ENCODE measurements around the gene ZNRF3. TPM values are rescaled to one million over a fixed set of nuclear protein-coding genes. Genes with fewer than 3 reads are reported as not detected.

The ZNRF3 gene
- polyA plus RNA-seq, 1 experiment = 1.4 TPM

- CTCF ChIA-PET = interaction anchor here (0.5 to 0.6 kb wide), 2 partner anchors 26 to 109 kb away, joined by 5 read pairs; no protein-coding TSS in a partner anchor
- H3K4me3 ChIP-seq (ENCODE audit: low read depth, low read length) = no peak overlapping the region
- no peaks in the 10 kb centered on the region for H3K27me3 ChIP-seq (ENCODE audit: control insufficient read depth, insufficient read depth, low read length)
- TF ChIP-seq, protein P1, sequence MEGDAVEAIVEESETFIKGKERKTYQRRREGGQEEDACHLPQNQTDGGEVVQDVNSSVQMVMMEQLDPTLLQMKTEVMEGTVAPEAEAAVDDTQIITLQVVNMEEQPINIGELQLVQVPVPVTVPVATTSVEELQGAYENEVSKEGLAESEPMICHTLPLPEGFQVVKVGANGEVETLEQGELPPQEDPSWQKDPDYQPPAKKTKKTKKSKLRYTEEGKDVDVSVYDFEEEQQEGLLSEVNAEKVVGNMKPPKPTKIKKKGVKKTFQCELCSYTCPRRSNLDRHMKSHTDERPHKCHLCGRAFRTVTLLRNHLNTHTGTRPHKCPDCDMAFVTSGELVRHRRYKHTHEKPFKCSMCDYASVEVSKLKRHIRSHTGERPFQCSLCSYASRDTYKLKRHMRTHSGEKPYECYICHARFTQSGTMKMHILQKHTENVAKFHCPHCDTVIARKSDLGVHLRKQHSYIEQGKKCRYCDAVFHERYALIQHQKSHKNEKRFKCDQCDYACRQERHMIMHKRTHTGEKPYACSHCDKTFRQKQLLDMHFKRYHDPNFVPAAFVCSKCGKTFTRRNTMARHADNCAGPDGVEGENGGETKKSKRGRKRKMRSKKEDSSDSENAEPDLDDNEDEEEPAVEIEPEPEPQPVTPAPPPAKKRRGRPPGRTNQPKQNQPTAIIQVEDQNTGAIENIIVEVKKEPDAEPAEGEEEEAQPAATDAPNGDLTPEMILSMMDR (IDR thresholded peaks at IDR 0.05; ENCODE audit: low read depth, low read length) = no peak
- no peak for DNase-seq (ENCODE audit: low read depth, low spot score)
- POLR2A ChIA-PET = no interaction called here
- H3K9me3 ChIP-seq (ENCODE audit: control insufficient read depth, insufficient read depth, low read length) = no peaks in the 10 kb centered on the region
- no peak overlapping the region for H3K27ac ChIP-seq (ENCODE audit: low read depth, low read length)
Measured at GRCh38 chr22:29014293-29014692, 130.9 kb downstream of the ZNRF3 start.

GRCh38 chr22:29014773-29015172 is 131.4 kb downstream of the ZNRF3 start:
- ChIA-PET POLR2A (no interaction called here), CTCF (interaction anchor here (0.5 to 0.6 kb wide), 2 partner anchors 26 to 110 kb away, joined by 5 read pairs; no protein-coding TSS in a partner anchor)
- no peaks in the 10 kb centered on the region for H3K27me3 ChIP-seq (ENCODE audit: control insufficient read depth, insufficient read depth, low read length)
- no peak overlapping the region for H3K4me3 ChIP-seq (ENCODE audit: low read depth, low read length)
- no peaks in the 10 kb centered on the region for H3K9me3 ChIP-seq (ENCODE audit: control insufficient read depth, insufficient read depth, low read length)
- DNase-seq (ENCODE audit: low read depth, low spot score) = no peak
- TF ChIP-seq, protein P1 (IDR thresholded peaks at IDR 0.05; ENCODE audit: low read depth, low read length) = no peak
- H3K27ac ChIP-seq (ENCODE audit: low read depth, low read length) = no peak overlapping the region

- Histone ChIP-seq H3K9me3 (ENCODE audit: control insufficient read depth, insufficient read depth, low read length) (no peaks in the 10 kb centered on the region), H3K27me3 (ENCODE audit: control insufficient read depth, insufficient read depth, low read length) (no peaks in the 10 kb centered on the region), H3K27ac (ENCODE audit: low read depth, low read length) (no peak overlapping the region), H3K4me3 (ENCODE audit: low read depth, low read length) (no peak overlapping the region)
- no peak for DNase-seq (ENCODE audit: low read depth, low spot score)
- CTCF ChIA-PET = no interaction called here
- POLR2A ChIA-PET = no interaction called here
- TF ChIP-seq, protein P1 (IDR thresholded peaks at IDR 0.05; ENCODE audit: low read depth, low read length) = no peak
Measured at GRCh38 chr22:29016067-29016938, 132.9 kb downstream of the ZNRF3 start.

DNA sequence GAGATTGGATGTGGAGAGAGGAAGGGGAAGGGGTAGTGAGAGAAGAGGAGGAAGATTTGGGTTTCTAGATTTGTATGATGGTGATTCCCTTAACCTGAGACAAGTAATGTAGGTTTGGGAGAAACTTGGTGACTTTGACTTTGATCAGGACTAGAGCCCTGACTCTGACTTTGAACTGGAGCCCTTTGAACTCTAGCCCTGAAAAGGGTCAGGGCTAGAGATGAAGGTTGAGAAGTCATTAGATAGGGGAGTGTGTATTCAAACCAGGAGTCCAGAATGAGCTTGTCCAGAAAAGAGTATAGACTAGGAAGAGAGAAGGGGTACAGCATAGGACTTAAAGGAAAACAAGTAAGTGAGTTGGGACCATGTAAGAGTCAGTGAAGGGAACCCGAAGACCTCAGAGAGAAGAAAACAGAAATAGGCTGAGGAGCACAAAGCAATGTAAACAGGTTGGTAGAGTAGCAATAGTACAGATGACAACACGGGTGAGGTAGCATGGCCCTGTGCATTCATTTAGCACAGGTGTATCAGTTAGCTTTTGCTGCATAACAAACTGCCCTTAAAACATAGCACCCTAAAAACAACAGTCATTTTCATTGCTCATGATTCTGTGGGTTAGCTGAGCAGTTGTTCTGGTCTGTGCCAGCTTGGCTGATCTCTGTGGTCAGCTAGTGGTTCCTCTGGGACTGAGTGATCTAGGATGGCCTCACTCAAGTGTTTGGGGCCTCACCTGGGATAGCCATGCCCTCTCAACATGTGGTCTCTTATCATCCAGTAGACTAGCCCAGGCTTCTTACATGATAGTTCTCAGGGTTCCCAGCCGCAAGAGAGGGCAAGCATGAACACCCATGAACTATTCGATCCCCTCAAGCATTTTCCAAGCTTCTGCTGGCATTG is 135.2 kb downstream of the ZNRF3 start:
- Histone ChIP-seq H3K9me3 (ENCODE audit: control insufficient read depth, insufficient read depth, low read length) (no peaks in the 10 kb centered on the region), H3K4me3 (ENCODE audit: low read depth, low read length) (no peak overlapping the region), H3K27me3 (ENCODE audit: control insufficient read depth, insufficient read depth, low read length) (no peaks in the 10 kb centered on the region), H3K27ac (ENCODE audit: low read depth, low read length) (no peak overlapping the region)
- TF ChIP-seq, protein P1 (IDR thresholded peaks at IDR 0.05; ENCODE audit: low read depth, low read length) = no peak
- DNase-seq (ENCODE audit: low read depth, low spot score) = no peak
- POLR2A ChIA-PET = no interaction called here
- CTCF ChIA-PET = no interaction called here
